GM18868 (cell line): ENCODE data around the gene NFE2.

Experiments used
- ATAC-seq: cut with Tn5 transposase; IDR thresholded peaks from one replicate; pipeline ENCODE4 v1.9.1; 2021; ENCODE audit warnings: mild to moderate bottlenecking, moderate library complexity; ENCODE audit not compliant: unreplicated experiment

Gene NFE2

DNA sequence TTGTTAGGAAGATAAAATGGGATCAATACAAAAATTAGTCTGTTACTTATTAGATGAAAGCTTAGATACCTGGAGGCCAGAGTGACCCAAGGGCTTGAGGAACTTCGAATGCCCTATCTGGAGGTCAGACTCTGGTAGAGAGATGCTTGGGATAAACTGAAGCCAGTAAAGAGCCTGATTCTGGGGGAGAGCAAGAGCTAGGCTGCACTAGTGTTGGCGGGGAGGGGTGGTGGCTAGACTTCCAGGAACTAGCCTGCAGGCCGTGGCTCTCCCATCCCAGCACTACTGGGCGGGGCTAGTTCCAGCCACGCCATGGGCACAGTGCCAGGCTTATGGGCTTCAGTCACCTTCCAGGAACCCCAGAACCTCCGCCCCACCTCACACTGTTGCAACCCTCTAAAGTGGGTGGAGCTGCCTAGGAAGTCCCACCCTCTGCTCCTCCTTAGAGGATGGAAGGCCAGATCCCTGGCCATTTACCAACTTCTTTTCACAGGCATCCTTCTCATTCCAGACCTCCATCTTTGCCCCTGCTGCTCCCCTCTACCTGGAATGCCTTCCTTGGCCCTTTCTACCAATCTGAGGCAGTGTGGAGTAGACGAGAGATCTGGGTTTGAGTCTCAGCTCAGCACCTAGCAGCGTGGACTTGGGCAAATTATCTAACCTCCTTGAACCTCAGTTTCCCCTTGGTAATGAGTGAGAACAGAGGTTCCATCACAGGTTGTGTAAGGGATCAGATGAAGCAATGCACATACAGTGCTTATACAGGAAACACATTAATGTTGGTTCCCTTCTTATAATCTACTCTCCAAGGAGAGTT lies 6.3 kb upstream of the NFE2 start:
- no peak for ATAC-seq

DNA sequence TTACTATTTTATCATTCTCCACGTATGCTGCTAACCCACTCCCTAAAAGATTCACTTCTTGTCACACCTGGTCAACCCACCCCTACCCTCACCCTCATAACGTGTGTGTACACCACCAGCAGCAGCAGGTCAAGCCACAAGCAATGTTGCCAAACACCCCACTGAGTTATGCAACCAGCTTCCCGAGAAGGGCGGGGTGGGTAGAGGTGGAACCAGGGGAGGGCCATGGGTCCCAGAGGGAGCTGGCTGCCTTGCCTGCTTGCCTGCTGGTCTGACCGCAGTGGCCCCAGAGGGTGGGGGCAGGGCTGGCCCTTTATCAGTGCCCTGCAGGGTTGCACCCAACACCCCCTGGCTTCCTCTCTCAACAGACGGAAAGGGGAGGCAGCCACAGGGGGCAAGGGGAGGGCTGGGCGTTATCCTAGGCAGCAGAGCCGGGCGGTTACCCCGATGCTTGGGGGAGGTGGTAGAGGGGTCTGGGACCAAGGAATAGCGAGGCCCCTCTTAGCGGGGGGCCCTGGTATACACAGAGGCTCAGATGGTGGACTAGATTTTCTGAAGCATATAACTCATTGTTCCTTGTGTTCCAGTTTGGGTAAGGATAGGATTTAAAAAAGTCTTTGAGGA lies 3.5 kb upstream of the NFE2 start:
- ATAC-seq, result no peak

DNA sequence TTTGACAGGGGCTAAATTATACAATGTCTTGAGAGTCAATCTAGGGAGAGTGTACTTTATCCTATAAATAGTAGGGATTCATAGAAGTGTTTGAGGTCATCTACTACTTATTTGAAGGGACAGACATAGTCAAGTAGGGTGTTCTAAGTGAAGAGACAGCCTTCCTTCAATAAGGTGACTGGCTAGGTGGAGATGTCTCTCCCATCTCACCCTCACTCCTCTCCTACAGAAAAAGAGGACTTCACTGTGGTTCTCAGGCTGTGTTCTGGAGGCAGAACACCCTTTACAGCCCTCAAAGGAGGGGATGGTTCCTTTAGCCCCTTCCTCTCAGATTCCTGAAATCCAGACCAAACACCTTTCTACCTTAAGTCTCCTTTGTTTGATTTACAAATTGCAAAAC lies 2.8 kb upstream of the NFE2 start:
- ATAC-seq, result no peak

DNA sequence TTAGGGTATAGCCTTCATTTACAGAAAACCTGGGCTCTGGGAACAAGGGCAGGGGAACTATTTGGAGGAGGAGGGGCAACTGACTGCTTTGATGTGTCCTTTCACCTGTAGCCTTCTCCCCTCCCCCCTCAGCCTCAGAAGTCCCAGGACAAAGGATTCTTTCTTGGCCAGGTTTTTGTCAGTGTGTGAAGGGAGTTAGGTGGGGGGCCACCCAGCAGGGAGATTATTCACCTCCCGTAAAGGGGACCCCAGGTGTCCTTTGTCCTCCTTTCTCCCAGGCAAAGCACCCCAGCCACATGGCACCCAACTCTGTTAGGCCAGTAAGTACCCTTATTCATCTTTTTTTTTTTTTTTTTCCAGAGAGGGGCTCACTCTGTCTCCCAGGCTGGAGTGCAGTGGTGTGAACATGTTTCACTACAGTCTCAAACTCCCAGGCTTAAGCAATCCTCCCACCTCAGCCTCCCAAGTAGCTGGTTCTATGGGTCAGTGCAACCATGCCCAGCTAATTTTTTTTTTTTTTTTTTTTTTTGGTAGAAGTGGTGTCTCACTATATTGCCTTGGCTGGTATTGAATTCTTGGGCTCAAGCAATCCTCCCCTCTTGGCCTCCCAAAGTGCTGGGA lies 723 bp upstream of the NFE2 start:
- ATAC-seq, result no peak

DNA sequence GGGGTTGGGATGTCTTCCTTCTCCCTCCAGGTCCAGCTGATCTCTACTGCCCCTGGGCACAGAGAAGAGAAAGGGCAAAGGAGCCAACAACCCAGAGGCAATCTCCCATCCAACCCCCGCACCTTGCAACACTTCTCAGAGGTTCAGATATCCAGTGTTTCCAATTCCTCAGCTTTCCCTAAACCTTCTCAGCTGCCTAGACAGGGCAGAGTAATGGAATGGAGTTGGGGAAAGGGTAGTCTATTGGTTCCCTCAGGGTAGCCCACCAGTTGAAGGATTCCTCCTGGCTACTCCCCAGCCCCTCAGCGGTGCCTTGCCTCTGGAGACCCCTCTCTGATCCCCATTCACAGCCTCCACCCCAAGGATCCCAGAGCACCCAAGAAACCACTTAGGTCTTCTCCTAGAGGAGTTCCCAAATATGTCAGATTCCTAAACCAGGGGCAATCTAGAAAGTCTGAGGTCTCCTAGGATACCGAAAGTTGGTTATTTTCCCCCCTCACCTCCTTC lies 537 bp downstream of the NFE2 start:
- ATAC-seq, result no peak

GRCh38 chr12:54299515-54300224 lies 1.1 kb downstream of the NFE2 start:
- no peak for ATAC-seq

DNA sequence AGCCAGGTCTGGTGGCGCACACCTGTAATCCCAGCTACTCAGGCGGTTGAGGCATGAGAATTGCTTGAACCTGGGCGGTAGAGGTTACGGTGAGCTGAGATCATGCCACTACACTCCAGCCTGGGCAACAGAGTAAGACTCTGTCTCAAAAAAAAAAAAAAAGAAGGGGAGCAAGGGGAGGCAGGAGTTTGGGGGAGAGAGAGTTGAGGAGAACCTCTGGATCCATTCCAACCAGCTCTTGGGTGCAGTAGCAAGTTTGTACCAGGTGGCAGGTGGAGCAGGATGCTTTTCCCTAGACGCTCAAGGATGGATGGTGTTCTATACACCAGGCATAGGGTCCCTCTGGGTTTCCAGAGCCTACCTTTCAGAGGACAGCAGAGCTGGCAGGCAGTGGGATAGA lies 1.9 kb downstream of the NFE2 start:
- ATAC-seq, result no peak

DNA sequence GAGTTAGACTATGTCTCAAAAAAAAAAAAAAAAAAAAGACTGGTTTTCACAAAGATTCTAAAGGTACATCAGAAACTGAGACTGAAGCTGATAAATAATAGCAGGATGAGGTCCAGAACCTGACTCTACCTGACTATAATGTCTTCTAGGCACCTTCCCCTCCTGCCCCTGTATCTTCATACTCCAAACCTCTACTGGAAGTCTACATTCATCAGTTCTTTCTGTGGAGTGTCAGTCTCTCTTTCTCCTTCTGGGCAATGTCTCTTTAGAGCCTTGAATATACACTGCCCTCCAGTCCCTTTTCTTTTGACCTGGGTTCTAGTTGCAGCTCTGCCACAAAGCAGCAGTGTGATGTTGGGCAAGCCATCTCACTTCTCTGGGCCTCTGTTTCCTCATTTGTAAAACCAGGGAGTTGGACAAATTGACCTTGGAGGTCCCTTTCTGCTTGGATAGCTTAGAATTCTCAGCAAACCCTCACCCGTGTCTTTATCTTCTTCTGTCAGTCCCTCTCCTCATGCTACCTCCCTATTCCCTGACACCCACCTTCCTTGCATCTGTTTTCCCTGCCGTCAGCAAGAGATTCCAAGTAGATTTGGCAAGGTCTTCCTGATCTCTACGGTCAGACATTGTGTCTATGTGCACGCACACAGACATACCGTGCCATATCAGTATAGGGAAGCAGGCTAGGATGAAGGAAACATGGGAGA lies 4.3 kb downstream of the NFE2 start:
- ATAC-seq, result no peak

- ATAC-seq, result no peak
Measured at GRCh38 chr12:54294953-54295566, 5.8 kb downstream of the NFE2 start.

DNA sequence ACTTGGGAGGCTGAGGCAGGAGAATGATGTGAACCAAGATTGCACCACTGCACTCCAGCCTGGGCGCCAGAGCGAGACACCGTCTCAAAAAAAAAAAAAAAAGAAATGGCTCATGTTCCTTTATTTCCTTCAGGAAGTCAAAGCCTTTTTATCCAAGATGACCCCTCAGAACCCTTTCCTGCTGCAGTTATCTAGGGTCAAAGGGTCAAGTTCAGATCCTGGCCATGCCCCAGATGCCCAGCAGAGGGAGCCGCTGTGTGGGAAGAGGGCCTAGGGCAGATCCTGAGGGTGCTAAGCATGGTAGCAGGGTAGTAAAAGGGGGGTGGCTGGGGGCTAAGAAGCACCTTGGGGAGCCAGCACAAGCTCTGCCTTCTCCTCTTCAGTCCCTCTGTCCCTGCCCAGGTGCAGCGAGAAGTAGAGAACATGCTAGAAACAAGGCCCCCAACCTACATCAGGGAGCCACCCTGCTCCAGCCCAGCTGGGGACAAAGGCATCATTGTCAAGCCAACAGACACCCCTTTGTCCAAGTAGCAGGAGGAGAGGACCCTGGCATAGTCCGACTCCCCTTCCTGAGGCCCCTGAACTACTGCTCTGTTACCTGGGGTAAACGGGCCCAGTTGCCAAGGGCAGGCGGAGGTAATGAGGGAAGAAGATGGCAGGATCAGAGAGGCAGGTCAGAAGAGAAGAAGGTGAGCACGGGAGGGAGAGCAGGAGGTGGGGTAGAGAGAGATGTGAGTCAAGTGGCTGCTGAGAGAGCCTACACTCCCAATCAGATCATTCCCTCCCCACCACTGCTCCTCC lies 6.5 kb downstream of the NFE2 start:
- no peak for ATAC-seq

- no peak for ATAC-seq
Measured at GRCh38 chr12:54292931-54293241, 7.9 kb downstream of the NFE2 start.

GRCh38 chr12:54292083-54292930 lies 8.5 kb downstream of the NFE2 start:
- no peak for ATAC-seq

DNA sequence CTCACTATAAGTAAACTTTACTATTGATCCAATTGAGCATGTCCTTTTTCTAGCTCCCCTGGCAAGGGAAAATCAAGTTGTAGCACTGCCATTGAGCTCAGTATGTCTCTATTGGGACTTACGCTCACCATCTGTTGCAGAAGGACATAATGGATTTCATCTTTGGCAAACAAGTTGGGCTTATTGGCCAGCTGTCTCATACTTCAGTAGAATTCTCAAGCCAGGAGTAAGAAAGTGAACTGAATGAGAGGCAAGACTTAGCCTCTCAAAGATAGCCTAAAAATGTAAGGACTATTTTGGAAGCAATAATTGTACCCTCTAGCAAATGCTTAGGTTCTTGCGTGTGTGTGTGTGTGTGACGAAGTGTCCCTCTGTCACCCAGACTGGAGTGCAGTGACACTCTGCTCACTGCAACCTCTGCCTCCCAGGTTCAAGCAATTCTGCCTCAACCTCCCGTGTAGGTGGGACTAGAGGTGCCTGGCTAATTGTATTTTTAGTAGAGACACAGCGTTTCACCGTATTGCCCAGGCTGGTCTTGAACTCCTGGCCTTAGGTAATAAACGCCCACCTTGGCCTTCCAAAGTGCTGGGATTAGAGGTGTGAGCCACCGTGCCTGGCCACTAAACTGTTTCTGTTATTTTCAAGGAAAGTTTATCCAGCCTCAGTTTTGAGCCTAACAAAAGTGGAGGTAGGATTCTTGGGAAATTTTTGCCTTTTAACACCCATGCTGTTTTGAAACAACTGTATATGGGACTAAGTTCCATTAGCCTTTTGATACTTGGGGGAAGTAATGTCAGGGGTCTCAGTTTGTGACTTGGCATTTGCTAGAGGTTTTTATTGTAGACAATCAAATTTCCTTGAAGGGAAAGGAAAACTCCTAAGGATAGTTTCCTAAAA lies 13.3 kb downstream of the NFE2 start:
- ATAC-seq, result no peak

DNA sequence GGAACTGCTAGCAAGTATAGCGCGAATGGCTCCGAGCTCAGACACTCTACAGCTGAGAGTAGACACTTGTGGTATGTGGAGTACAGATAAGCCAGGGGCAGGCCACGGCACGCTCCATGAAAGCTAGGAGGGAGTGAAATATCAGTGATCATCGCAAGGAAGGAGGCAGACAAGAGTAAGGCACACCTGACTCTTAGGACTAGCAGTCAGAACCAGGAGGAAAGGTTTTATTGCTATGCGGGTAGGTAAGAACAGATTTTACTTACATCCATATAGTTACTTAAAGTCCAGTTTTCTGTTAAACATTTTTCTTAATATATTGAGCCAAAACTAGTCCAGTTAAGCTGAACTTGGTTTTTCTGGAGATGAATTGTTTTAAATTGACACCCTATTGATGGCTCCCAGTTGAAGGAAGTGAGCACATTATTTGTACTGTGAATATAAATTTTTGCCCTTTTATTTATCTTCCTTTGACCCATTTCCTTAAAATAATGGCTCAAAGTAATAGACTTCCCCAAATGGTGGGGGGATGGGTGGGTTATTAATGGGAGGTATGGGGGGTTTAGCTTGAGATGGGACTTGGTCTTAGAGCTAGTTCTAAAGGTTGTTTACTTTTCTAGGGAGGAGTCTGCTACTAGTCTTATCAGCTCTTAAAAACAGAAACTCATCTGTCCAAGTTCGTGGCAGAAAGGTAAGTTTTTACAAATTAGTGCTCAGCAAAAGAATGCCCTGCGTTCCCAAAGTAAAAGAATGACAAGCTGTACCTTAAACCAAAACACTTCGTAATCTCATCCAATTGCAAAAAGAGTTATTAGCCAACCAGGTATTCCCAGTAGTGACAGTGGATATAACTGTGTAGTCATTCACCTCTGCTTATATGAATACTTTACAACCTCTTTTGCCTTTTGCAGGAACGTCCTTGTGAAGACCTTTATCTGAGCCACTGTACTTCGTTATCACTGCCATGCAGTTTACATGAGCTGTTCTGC lies 14.5 kb downstream of the NFE2 start:
- no peak for ATAC-seq

DNA sequence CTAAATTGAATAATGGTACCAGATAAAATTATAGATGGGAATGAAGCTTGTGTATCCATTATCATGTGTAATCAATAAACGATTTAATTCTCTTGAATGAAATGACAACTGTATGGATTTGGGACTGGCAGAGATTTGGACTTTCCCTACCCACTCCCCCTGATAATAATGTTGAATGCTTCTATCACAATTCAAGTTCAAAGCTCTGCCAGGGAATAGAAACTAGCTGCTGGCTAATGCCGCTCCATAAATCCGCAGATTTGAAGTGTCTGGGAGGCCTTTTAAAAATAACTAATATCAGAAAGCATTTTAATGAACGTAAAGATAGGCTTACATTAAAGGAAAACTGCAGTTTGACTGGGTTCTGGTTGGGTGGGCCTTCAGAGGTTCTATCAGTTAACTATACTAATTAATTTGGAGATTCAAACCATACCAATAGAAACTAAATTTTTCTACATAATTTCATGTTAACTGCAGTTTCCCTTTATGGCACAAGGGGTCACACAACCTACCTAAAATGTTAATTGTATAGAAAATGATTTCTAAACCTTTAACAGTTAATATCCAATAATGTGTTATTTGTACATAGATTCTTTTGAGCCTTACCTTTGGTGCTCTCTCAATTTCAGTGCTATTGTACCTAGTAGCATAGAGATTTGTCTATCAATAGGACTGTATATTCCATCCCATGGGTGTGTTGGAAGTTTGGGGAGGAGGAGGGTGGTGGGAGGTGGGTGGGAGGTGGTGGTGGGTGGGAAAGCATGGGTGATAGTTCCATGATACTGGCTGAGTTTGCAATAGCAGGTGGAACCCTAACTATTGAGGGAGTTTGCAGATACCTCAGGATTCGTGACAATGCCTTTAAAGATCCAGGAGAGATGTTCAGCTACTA lies 15.4 kb downstream of the NFE2 start:
- no peak for ATAC-seq
